GM12801 (cell line): ENCODE measurements around the gene EHD4.

Experiments used
- TF ChIP-seq, protein P1 (sequence below): IDR thresholded peaks from one replicate; pipeline ENCODE4 v1.5.1; 2011; ENCODE audit warnings: control low read depth; ENCODE audit not compliant: insufficient read length; ENCODE audit errors: extremely low read depth

The EHD4 gene

DNA sequence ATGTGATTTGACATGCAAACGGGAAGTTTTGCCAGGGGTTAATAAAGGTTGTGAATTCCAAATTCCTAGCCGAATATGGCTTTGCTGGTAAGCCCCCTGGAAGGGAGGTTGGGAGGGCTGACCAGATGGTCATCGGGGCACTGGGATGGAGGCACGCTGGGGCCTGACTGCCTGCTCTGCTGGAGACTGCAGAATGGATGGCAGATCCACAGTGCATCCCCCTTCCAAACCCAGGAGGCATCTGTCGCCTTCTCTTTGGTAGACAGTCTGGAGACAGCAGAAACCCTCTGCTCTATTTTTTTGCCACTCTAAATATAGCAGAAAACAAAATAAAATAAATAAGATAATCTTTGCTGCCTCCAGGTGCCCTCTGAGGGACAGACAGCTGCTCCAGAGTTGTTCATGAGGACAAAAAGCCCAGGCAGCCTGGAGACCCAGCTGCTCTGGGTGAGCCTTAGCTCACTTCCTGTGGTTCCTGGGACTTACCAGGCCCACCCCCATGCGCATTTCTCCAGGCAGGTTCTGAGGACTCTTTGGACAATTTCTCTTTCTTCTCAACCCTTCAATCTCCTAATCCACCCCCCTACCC lies 72.4 kb downstream of the EHD4 start:
- TF ChIP-seq, protein P1, sequence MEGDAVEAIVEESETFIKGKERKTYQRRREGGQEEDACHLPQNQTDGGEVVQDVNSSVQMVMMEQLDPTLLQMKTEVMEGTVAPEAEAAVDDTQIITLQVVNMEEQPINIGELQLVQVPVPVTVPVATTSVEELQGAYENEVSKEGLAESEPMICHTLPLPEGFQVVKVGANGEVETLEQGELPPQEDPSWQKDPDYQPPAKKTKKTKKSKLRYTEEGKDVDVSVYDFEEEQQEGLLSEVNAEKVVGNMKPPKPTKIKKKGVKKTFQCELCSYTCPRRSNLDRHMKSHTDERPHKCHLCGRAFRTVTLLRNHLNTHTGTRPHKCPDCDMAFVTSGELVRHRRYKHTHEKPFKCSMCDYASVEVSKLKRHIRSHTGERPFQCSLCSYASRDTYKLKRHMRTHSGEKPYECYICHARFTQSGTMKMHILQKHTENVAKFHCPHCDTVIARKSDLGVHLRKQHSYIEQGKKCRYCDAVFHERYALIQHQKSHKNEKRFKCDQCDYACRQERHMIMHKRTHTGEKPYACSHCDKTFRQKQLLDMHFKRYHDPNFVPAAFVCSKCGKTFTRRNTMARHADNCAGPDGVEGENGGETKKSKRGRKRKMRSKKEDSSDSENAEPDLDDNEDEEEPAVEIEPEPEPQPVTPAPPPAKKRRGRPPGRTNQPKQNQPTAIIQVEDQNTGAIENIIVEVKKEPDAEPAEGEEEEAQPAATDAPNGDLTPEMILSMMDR = no peak

- TF ChIP-seq, protein P1 = no peak
Measured at GRCh38 chr15:41897363-41897799, 75.0 kb downstream of the EHD4 start.

DNA sequence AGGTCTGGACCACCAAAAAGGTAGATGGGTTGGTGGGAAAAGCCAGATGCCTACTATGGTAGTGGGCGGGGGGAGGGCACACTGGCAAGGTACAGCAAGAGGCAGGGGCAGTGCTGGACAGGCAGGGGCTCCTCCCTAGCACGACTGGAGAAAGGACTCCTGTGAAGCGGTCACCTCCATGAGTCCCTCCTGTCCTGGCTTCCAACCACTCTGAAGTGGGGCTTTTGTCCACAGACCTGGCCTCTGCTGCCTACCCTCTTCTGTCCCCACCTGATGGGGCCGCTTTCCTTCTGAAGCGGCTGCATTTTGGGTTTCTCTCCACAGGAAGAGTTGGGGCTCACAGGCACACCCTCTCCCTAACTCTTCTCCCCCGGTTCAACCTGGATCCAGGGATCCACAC lies 75.8 kb downstream of the EHD4 start:
- TF ChIP-seq, protein P1 = no peak

- TF ChIP-seq, protein P1 = no peak
Measured at GRCh38 chr15:41895957-41896356, 76.4 kb downstream of the EHD4 start.

GRCh38 chr15:41895491-41895890 lies 76.9 kb downstream of the EHD4 start:
- TF ChIP-seq, protein P1 = no peak

GRCh38 chr15:41894791-41895463 lies 77.4 kb downstream of the EHD4 start:
- TF ChIP-seq, protein P1 = no peak

GRCh38 chr15:41894251-41894790 lies 78.0 kb downstream of the EHD4 start:
- TF ChIP-seq, protein P1 = no peak
